HG03469 (cell line): ENCODE results near the gene C10orf90.

Experiments
- ATAC-seq: cut with Tn5 transposase; IDR thresholded peaks from one replicate; pipeline ENCODE4 v1.9.1; 2021; ENCODE audit warnings: mild to moderate bottlenecking, moderate library complexity, moderate number of reproducible peaks; ENCODE audit not compliant: unreplicated experiment

C10orf90 gene

DNA sequence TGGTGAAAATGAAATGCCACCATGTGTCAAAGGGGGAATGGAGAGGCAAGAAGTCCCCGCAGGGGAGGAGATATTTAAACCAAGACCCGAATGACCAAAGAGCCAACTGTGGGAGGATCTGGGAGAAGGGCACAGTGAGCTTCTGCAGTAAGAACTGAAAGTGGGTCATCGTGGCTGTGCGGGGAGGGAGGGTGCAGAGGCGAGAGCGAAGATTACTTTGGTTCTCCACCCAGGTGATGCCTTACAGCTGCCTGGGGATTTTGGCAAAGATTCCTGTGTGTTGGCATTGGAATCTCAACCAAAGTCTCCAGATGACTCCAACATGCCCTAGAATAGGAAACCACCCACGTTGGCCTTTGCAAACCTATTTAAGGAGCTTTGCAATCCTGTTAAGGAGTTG, 238.0 kb downstream of the C10orf90 start:
- ATAC-seq, result no peak

DNA sequence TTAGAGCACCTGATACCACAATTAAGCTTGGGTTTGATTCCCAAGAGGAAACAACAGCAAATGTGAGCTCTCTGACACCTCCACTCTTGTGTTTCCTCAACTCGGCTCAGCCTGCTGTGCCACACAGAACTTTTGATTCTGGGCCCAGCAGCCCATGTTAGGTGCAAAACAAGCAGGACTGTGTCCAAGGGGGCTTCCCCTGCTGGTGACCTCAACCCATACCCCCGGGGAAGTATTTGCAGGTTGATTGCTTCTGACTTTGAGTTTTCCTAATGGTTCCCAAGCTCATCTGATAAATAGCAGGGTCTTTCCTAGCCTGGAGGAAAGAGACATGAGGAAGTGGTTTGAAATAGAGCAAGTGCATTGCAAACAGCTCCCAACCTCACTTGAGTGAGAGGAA, 238.7 kb downstream of the C10orf90 start:
- no peak for ATAC-seq

DNA sequence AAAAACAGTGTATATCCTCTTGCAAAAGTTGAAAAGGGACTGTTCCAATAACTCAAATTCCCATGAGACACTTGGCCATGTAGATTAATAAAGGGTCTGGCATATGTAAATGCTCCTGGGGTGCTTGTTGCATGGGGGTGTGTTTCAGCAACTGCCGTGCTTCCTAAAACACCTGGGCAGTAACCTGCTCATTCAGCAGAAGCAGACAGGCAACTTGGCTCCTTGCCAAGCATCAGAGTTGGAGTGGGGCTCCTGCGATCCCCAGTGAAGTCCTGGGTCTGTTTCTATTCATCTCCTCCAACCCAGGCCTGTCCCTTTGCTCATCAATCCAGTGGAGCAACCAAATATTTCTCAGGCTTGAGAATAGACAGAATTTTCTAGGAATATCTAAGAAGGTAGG, 240.0 kb downstream of the C10orf90 start:
- no peak for ATAC-seq

DNA sequence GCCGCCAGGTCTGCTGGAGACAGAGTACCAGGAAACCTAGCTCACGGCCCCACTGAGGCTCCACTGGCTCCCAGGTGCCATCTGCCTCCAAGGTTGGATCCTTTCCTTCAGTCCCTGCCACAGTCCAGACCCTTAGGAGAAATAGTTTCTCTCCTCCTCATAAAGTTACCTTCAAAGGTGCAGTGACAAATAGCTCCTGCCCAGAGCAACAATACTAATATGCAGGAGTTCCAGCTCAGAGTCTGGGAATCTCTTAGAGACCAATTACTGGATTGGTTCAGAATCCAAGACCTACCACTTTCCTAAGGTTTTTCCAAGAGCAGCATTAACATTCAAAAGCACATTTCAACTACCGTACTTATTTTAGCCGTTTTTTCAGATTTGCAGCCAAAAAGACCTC, 241.2 kb downstream of the C10orf90 start:
- no peak for ATAC-seq

DNA sequence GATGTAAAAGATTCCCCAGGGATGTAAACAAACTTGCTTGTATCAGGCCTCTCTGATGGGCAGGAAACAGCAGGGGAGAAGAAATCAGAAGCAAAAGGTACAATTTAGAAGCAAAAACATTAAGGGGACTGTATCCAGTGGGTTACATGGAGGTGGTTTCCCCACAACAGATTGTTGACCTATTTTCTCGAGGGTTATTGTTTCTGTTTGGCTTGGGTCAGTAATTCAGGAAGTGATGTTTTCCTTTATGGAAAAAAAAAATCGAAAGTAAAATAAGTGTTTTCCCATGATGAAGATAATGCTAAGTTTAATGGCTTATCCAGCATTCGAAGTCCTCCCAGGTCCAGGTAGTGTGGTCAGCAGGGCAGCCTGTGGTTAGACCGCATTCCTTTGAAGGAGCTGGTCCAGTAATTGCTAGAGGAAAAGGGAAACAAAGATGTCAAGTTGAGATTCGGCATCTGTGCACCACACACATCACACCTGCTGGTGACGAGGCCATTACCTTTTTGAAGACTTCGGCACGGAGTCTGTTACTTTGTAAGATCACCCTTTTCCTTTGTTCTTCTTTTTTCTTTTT, 244.9 kb downstream of the C10orf90 start:
- no peak for ATAC-seq

DNA sequence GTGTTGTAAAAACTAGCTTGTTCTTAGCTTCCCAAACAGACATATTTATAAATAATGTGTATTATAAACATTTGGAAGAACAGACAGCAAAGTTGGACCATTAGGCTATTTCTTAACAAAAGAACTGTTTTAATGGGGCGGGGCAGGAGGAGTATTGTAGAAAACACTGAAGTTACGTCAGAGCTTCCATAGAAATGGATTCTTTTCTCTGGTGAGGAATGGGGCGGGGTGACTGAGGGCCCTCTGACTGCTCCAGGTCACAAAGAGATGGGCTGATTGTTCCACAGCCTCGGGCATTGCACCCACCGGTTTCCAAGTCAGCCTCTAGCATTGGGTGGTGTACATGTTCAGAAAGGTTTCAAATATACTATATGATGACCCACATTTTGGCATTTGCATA, 245.5 kb downstream of the C10orf90 start:
- no peak for ATAC-seq

DNA sequence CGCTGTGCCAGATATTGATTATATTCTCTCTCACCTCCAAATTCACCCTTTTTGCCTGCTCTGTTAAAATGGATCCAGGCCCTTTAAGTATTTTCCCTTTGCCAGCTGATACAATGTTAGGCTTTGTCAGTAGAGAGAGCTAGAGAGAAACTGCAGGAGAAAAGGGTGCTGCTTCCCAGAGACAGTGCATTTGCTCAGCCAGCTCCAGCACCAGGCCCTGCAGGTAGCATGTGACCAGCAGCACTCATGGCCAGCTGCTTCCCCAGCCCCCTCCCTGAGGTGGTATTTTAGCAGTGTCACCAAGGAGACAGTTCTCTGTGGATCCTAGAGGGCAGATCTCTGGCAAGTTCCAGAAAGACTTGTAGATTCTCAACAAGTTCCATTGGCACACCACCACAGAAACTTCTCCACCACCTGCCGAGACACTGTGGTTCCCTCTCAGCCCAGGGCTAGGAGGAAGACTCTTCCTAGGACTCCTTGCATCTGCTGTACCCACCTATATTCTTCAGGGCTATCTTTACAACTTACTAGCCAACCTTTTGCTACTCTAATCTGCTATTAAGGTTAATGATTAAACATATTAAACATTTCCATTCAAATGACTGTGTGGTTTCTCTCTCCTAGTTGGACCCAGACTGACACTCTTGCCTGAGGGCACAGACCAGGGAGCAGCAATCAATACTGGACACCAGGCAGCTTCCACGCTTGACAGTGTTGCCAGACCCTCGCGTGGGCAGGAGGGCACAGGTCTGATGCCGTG, 246.6 kb downstream of the C10orf90 start:
- no peak for ATAC-seq

DNA sequence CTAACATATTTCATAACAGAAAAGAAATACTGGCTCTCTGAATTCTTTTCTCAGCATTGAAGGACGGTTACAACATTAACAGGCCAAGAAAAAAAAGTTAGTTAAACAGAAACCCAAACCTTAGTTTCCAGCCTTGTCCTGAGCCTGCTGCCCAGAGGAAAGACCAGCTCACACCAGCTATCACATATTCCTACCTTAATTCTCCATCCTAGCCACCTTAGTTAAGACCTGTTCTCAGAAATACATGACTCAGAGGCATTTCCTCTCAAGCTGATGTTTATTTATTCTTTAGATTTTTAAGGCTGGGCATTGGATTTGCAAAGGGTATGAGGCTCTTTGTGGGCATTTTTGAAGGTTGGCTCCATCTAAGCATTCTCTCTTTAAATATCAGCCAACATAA, 247.9 kb downstream of the C10orf90 start:
- ATAC-seq, result no peak

DNA sequence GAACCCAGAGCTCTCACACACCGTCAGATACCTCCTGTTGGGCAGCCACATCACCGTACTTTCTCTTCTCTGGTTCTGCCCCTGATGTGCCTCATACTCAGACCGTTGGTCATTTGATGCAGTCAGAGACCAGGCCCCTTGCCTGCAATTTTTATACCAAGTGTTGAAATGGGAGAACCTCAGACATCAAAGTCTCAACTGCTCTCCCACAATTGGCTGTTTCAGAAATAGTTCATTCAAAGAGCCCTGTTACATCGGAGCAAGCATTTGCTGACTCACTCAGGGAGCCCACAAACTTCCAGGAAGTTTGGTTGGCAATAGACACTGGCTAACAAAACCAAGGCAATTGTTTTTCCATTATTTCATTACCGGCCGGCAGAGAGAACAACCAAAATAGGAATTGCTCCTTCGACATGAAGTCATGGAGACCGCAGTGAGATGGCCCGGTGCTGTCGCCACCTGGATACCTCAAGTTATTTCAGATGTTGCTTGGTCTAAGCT, 248.7 kb downstream of the C10orf90 start:
- ATAC-seq, result no peak

DNA sequence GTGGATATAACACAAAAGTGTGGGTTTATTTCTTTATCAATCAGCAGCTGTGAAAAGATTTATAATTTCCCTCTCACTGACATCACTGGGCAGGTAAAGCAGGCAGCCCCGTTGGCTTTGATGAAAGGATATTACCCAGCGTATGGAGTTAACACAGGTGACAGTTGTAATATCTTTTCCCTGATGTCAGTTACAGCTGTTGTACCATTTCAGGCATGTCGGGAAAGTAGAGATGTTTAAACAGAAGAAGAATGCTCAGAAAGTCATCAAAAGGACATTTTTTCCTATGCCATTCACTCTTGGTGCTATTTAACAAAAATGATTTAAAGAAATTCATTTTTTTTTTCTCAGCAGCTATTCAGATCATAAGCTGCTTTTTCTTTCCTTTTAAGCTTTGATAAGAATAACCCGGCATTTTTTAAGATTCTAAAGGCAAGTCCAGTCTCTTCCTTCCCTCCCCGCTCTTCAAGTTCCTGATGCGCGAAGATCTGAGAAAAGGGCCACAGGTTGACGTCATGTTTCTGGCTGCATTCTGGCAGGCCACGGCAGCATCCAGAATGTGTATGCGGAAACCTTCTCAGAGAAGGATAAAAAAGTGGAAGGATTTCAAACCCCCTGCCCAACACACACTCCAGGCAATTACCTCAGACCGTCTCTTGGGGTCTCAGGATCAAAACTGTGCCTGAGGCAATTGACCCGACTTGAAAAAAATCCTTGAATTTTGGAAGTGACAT, 249.8 kb downstream of the C10orf90 start:
- ATAC-seq, result no peak

DNA sequence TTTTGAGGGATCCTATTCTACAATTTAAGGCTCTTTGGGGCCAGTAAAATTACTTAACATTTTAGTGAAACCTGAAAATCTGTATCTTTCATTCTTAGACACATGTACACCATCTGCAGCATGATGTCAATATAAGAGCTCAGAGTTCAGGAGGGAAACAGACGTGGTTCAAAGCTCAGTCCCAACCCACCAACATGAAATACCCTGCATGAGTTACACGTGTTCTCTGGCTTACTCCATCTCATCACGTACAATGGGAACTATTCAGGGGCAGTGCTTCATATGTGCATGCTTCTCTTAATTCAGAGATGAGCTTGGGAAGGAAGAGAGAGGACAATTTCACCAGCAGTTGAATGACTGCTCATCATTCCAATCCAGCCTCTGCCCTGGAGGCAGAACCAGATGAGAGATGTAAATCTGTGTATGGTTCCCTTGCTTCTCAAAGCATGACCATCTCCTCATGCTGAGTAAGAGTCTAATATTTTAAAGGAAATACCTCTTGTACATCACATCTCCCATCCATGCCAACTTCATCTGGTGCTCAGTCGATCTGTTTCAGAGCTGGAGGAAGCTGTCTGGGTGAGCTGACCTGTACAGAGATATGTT, 253.2 kb downstream of the C10orf90 start:
- no peak for ATAC-seq

DNA sequence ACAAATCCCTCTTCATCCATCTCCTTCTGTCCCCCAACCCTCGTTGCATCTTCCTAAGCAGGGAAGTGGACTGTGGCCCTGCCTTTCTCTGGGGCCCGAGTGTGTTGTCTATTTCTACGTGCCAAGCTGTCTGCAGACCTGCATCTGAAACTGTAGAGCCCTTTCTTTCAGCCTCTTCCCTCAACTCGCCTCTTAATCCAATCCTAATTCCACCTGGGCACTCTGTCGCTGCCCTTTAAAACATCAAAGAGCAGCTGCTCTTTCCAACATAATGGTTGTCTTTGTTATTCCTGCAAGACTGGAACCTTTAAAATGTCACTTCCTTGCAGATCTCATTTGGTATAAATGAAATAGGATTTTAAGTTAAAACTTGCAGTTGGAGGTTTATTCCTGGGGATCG, 260.7 kb downstream of the C10orf90 start:
- no peak for ATAC-seq

DNA sequence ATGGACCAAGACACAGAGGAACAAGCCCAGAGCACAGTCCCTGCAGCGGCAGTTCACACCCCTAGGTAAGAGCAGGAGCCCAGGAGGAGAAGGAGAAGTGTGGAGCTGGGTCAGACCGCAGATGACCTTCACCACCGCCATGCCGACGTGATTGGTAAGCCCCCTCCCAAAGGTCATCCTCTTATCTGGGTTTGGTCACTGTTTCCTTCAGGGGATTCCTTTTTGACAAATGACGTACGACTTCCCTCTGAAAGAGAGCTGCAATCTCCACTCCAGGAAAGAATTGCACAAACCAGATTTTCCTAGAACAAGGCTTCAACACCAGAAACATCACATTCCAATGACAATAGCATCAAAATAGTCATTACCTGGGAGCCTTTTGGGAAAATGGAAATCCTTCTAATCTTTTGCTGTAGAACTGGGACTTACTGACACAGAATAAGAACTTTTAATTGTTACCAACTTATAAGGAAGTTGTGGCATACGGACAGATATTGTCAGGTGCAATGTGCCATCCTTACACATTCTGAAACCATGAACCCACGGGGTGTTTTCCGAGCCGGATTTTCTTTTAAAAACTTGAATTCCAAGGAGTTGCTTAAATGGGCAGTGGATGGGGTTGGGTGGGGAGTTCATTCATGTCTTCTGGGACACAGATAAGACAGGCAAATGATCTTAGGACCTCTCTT, 261.4 kb downstream of the C10orf90 start:
- no peak for ATAC-seq

DNA sequence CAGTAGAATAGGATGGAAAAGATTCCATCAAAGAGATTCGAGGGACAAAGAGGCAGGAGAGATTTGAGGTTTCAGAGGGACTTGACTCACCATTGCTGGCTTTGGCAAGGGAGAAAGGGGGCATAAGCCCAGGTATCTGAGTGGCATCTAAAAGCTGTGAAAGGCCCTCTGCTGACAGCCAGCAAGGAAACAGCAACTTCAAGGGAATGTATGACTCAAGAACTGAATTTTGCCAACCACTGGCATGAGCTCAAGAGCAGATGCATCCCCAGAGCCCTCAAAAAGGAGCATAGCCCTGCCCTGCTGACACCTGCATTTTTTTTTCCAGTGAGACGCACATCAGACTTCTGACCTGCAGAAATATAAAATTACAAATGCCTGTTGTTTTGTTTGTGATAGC, 262.7 kb downstream of the C10orf90 start:
- no peak for ATAC-seq

DNA sequence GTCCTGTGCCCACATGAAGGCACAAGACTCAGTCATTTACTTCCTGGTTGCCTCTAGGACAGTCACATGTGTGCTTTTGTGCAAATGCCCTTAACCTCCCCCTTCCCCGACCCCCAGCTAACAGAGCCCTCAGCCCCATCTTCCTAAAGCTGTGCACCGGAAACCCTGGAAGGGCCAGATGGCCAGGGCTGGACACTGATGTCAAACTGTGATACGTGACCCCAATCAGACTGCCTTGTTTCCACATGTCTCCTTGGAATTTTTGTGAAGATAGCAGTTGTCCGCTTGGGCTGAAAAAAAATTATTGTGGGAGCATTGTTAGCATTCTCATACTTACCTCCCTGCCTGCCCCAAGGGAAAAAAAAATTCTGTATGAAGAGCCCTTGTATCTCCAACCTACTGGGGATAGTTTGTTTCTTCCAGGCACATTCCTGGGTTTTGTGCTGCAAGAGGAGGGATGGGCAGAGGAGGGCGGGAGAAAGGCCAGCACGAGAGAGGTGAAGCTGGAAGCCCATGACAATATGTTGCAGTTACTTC, 265.2 kb downstream of the C10orf90 start:
- ATAC-seq, result no peak

DNA sequence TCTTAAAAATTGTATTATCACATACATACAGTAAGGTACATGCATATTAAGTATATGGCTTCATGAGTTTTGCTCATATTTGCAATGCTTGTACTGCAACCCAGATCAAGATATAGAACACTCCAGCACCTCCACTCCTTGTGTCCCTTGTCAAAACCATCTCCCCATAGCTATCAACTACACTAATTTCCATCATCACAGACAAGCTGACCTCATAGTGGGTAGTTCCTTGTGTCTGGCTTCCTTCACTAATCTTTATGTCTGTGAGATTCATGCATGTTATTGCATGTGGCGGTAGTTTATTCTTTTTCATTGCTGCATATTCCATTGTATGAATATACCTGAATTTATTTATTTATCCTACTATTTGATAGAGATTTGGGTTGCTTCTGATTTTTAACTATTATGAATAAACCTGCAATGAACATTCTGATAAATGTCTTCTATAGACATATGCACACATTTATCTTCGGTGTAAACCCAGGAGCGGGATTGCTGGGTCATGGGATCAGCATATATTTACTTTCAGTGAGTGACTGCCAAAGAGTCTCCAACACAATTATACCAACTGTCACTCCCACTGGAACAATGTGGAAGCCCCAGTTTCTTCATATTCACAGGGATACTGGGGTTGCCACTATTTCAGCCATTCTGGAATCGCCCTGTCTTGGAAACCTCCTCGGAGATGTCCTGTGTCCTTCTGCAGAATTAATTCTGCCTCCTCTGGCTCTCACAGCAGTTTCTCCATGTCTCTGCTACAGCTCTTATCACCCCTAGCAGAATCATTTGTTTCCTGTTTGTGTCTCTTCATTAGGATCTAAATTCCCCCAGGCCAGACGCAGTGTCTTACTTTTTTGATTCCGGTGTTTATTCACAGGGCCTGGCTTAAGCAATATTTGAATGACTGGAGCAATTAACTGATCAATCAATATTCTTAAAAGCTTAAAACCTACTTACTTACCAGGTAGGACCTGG, 267.5 kb downstream of the C10orf90 start:
- ATAC-seq, result no peak

DNA sequence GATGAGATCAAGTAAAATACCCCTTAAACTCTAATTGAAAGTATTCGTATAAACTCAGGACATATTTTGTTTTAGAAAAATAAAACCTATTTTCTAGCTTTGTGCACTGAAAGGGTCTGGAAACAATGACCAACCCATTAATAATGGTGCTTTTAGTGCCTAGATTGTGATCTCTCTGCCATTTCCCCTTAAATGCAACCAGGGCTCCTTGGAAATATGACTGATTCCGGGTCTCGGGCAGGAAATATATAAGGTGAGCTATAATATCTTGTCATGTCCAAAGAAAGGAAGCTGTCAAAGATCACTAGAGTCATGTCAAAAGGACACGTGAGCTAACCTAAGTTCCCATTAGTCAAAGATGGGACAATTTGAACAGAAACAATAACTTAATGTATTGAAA, 269.9 kb downstream of the C10orf90 start:
- ATAC-seq, result no peak

DNA sequence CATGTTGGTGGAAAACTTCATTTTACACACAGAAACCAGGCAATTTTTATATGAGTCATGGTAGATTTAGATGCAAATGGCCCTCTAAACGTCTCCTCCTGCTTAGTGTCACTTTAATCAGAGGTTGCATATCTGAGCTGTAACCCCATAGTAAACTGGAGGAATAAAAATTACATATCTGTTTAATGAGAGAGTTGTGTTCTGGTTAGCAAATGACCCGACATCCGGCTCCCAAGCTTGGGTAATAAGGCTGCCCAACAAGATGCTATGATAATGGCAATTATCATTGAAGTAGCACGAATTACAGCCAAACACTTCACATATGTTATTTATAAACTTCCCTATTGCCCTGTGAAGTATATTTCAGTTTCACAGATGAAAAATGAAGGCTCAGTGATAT, 271.6 kb downstream of the C10orf90 start:
- ATAC-seq, result no peak

DNA sequence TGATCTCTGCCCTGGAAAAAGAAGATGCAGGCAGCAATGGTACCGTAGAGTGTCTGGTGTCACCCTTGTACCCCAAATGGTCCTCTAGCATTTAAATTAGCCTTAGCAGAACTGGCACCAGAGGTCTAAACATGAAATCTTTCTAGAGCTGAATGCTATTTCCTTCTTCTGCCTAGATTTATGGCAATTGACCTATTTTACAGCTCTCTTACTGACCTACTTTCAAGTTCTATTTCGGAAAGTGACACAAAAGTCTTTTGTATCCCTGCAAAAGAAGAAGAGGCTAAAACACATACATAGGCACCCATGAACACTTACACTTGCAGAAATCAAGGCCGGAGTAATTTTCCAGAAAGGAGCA, 272.1 kb downstream of the C10orf90 start:
- no peak for ATAC-seq
